ENCODE results near the gene NCK2.
A peak's percentile ranks its signal among the peaks of the same experiment; 100 is the strongest.
"Not testable (repeated sequence)": the region's sequence is repeated elsewhere in the genome, so short reads cannot be mapped to it uniquely, and the experiment has no call there.

NCK2 gene

DNA sequence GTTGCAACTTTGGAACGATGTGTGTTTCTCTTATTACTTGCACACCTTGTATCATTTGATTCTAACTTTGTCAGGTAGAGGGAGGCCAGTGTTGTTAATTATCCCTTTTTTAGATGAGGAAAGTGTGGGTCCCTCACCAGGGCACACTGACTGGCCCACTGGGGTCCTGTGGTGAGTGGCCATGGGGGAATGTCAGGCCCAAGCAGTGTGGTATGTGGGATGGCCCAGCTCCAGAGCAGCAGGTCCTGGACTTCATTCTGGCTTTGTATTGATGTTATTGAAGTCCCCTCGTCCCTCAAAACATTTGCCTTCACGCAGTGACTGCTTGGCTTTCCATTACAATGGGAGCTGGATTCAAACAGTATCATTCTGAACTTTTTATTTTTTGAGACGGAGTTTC, 11.7 kb downstream of the NCK2 start:
- no peak for DNase-seq (ENCODE audit: low spot score)

DNA sequence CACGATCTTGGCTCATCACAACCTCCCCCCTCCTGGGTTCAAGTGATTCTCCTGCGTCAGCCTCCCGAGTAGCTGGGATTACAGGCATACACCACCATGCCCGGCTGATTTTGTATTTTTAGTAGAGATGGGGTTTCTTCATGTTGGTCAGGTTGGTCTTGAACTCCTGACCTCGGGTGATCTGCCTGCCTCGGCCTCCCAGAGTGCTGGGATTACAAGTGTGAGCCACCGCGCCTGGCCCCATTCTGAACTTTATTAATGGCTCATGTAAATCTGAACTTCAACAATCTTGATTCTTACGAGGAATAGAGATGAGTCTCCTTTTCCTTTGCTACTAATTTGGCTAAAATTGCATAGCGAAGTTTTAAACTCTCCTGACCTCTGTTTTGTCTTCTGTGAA, 12.2 kb downstream of the NCK2 start:
- not testable (repeated sequence) for DNase-seq (ENCODE audit: low spot score)

DNA sequence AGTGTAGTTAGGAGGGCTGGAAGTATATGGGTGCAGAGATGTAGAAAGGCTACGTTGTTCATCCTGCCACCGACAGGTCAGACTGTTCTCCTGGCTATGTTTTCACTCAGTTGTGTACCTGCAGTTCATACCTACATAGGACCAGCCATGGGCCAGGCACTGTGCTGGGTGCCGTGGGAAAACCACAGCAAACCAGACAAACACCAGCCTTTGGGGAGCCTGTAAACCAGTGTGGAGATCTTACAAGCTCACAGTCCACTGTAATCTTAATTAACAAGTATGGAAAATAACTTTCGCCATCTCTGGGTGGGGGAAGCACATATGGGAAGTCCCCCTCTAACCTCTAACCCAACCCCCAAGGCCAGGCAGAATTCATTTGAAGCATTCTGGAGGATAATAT, 12.7 kb downstream of the NCK2 start:
- DNase-seq (ENCODE audit: low spot score) = no peak

DNA sequence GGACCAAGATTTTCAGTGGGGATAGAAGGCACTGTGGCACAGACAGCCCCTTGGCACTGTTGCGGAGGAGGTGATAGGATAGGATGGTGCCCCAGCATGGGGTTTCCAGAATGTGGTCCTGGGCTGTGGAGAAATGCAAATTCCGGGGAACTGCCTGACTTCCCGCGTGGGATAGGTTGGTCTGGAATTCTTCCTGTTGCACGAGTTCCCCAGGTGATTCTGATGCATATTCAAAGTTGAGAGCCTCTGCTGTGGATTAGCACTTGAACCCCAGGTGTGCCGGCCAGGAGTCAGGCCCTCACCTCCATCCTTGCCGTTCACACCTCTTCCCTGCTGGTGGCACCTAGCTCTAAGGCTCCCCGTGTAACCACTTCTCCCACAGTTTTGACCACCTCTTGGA, 15.5 kb downstream of the NCK2 start:
- no peak for DNase-seq (ENCODE audit: low spot score)

DNA sequence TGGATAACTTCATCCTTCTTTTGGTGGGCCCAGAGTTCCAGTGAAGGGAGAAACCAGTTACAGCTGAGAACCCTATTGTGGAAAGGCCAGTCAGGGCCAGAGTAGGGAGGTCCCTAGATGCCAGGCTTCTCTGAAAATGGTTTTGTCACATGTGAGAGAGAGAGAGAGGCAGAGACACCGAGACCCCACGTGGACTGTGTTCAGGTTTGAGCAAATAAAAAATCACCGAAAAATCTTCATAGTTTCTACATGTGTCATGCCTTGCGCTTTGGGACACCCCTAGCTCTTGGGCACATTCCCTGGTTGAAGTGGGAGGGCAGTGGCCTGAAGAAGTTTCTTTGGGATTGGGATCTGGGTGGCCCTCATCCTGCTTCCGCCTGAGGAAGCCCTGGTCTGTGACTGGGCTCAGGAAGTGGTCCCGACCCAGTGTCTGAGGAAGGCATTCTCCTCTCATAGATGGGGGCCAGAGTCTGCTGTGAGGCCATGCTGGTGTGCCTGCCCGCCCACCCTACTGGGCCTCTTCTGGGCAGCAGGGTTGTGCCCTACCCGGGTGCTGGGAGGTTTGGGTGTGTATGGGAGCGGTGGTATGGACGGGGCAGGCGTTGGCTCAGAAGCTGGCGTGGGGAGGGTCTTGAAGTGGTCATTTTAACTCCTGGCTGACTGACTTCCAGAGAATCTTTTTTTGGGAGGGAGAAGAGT, 16.1 kb downstream of the NCK2 start:
- no peak for DNase-seq (ENCODE audit: low spot score)

DNA sequence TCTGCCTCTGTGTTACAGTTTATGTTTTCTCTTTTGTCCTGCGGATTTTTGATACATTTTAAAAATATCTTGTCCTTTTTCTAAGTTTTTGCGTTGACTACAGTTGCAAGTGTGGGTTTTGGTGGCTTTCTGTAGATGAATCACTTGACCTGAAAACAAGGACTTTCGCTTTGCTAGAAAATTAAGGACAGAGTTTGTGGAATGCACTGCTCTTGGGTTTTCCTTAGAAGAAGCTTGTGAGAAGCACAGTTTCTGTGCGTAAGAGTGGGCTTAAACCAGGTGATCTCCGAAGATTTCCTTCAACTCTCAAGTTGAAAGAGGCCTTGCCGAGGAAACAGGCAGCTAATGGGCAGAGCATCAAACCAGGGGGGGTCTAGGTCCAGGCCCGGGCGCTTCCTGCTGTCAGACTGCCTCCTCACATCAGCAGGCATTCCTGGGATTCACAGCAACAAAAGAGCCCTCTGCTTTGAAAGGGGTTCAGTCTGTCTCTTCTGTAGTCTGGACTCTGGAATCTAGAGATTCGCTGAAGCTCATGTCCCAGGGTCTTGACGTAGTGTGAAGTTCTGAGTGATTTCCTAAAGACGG, 17.3 kb downstream of the NCK2 start:
- peak; percentile 68 for DNase-seq (ENCODE audit: low spot score)

DNA sequence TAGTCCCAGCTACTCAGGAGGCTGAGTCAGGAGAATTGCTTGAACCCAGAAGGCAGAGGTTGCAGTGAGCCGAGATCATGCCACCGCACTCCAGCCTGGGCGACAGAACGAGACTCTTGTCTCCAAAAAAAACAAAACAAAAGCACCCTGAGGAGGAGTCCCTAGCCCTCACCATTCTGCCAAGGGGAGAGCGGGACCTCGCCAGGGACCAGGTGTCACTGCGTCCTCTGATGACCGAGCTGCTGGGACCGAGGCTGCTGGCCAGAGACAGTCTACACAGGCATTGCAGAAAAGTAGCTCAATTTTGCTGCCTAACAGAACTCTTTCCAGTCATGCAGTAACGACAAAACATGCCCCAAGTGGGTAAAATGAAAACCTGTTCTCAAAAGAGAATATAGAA, 18.4 kb downstream of the NCK2 start:
- DNase-seq (ENCODE audit: low spot score) = no peak

DNA sequence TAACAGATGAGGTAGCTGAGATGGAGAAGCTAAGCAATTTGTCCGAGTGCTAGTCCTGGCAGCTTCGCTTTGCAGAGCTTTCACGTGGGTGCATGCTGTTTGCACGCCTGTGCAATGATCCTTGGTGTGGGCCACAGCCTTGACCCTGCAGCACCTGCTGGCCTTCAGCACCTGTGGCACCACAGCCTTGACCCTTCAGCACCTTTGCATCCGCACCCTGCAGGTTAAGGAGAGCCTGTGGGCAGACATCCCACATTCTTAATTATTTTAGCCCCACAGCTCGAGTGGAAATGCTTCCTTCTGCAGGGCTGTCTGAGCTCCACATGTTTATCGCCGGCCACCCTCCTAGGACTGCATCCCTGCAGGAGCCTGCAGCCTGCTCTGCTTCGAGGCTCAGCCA, 19.3 kb downstream of the NCK2 start:
- no peak for DNase-seq (ENCODE audit: low spot score)

DNA sequence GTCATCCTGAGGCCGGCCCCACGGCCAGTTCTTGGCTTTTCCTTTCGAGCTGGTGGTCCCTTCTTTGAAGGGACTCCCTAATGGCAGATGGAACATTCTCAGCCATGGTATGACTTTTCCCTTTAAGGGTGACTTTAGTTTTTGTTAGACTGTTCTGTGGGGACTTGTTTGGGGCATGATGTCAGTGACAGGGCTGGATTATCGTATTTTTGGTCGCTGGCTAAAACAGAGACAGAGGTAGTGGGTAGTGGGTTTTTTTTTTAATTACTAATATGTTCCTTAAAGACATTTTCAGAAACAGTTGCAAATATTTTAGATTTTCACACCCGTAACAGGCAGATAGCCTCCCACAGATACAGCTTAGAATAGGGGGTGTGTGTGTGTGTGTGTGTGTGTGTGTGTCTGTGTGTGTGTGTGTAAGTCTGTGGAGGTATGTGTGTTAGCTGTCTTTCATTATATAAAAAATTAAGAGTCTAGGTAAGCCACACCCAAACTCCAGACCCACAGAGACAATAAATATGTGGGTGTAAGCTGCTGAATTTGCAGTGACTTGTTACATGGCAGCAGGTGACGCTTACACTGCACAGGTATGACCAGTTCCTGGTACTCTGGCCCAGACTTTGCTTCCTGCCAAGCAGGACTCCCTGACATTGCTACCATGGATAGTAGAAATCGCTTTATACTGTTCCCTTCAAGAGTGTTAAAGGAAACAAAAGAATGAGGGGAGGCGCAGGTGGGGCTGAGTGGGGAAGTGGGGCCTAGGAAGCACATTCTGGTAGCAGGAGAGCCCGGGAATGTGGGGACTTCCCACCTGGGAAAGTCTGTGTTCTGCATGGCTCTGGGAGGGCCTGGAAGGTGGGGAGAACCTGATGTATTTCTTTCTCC, 20.9 kb downstream of the NCK2 start:
- no peak for DNase-seq (ENCODE audit: low spot score)

DNA sequence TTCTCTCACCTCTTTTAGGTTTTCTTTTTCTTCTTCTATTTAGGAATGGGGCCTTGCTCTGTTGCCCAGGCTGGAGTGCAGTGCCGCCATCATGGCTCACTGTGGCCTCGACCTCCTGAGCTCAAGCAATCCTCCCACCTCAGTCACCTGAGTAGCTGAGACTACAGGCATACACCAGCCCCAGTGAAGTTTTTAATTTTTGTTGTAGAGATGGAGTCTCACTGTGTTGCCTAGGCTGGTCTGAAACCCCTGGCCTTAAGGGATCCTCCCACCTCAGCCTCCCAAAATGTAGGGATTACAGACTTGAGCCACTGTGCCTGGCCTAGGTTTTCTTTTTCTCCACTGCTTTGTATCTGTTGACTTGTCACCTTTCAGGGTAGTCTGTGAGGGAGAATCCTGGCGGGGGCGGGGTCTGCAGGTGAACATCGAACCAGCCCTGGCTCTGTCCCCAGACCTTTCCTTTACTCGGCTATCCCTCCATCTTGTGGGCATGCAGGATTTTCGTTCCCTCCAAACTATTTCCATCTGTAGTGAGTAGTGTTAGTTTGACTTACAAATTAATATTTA, 21.7 kb downstream of the NCK2 start:
- DNase-seq (ENCODE audit: low spot score) = no peak

DNA sequence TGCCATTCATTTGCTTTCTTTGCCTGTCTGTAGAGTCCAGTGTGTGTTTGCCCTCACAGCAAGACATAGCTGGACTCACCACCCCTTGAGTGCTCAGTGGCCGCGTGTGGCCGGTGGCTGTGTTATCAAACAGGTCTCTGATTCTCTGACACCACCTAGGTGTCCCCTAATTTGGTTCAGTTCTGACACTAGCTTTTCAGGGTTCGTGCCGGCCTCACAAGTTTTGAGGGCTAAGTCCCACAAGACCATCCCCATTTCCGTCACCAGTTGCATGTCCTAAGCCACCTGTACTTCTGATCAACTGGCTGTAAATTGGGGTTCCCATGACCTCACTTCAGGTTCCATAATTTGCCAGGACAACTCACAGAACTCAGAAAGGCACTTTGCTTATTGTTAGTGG, 23.5 kb downstream of the NCK2 start:
- no peak for DNase-seq (ENCODE audit: low spot score)

DNA sequence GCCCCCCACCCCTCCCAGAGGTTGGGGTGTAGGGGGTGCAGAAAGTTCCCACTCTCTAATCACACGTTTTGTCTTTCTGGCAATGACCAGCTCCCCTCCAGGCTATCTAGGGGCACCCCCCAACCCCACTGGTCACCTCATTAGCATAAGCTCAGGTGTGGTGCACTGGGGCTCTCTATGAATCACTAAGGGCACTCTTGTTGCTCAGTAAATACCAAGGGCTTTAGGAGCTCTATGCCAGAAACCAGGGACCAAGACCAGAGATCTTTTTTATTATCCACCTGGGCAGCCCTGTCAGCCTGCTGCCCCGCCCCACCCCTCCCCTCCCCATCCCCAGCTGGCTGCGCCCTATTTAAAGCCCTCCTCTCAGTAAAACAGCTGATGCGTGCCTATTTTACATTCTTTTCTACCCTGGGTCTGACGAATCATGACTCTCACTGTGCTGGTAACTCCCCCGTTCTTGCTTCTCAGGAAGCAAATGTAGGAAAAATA, 24.3 kb downstream of the NCK2 start:
- peak; percentile 58 for DNase-seq (ENCODE audit: low spot score)

DNA sequence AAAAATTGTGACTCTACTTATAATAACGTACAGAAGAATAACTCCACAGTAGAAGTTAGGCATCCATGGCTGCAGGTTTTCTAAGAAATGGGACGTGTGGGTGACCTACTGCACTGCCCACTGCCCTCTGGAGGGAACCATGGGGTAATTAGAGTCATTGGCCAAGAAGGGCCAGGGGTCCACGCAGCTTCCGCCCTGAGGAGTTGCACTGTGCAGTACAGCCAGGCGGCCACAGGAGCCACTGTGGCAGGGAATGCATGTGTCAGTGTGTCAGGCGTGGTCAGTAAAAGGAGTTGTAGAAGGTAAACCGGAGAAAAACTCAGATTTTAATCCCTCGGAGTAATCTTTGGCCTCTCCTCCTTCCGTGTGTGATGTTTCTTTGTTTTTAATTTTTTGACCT, 24.8 kb downstream of the NCK2 start:
- DNase-seq (ENCODE audit: low spot score) = peak; percentile 45

DNA sequence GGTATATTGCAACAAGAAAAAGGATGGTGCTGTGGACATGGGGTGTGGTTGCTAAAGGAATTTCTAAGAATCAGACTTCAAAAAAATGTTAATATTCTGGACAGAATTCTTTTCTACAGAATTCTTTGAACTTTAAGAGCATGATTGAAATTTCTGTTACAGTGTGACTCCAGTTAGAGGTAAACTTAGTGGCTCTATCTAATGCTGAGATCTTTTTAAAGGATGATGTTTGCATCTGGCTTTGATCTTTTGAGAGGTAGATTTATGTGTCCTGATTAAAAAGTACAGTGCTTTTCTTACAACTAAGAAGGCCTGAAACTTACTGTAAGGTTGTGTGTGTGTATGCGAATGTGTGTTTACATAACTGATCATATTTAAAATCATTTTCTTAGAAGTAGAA, 25.4 kb downstream of the NCK2 start:
- no peak for DNase-seq (ENCODE audit: low spot score)

DNA sequence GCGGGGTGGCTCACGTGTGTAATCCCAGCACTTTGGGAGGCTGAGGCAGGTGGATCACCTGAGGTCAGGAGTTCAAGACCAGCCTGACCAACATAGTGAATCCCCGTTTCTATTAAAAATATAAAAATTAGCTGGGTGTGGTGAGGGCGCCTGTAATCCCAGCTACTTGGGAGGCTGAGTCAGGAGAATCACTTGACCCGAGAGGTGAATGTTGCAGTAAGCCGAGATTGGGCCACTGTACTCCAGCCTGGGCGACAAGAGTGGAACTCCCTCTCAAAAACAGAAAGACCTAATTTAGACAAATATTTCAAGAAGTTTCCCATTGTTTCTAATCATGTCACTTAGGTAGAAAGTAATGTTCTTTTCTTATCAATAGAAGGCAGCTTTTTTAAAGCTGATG, 26.6 kb downstream of the NCK2 start:
- DNase-seq (ENCODE audit: low spot score) = not testable (repeated sequence)

DNA sequence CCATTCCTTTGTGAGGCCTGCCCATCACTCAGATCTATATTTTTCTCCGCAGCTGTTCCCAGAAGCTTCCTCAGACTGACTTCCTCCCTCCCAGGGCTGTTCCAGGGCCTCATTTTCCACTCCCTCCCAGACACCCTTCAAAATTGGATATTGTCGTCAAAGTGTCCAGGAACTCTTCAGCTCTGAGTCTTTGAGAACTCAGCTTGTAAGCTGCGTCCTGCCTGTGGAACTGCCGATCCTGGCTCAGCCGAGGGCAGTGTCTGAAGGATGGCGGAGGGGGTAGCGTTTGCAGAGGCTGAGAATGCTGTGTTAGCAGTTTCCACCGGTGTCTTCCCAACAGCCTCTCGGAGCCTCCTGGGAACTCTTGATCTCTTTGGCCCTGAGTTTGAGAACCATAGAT, 27.1 kb downstream of the NCK2 start:
- DNase-seq (ENCODE audit: low spot score) = no peak

DNA sequence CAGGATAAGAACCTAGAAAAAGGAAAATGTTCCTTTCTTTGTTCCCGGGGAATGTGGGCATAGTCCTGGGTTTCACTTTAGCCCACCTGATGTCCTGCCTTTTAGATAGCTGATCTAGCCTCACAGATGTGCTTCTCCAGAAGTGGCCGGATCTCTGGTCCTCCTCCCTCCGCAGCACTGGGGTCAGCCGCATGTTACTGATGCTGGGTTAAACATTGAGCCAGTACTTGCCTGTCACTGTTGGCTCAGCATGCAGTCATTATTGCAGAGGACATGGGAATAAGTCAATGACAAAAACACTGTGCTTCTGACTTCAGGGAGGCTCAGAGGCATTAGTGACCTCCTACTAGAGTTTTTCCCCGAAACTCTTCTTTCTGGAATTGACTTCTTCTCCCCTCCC, 27.6 kb downstream of the NCK2 start:
- no peak for DNase-seq (ENCODE audit: low spot score)

DNA sequence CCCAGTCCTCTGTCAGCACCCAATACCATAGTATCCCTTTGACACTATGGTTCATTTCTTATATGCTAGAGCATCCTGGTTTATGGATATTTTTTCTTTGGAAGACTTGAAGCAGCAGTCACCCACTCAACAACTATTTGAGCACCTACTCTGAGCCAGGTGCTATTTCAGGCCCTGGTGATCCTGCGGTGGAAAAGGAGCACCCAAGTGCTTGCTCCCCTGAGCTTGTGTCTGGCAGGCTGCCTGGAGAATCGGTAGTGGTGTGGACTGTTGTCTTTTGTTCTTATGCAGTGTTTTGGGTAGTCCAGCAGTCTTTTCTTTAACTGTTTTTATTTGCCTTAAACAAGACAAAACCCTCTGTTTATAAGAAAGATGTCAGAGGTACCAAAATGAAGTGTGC, 28.9 kb downstream of the NCK2 start:
- no peak for DNase-seq (ENCODE audit: low spot score)

DNA sequence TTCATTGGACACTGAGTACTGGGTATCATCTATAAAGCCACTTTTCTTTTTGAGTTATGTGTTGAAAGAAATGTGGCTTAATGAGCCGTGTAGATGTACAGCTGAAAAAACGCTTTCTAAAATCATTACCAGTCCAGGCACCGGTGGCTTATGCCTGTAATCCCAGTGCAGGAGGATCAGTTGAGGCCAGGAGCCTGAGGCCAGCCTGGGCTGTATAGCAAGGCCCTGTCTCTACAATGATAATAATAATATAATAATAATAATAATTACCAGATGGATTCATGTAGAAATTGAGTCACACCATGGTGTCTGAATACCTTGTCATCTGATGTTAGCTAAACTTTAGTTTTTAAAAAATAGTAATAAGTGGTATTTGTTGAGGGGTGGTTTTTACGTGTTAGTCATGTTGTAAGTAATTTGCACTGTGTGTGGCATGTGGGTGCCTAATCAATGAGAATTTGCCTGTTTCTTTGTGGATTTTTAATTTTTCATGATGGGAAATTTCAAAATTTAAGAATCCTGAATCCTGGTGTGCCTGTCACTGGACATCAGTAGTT, 30.1 kb downstream of the NCK2 start:
- no peak for DNase-seq (ENCODE audit: low spot score)

DNA sequence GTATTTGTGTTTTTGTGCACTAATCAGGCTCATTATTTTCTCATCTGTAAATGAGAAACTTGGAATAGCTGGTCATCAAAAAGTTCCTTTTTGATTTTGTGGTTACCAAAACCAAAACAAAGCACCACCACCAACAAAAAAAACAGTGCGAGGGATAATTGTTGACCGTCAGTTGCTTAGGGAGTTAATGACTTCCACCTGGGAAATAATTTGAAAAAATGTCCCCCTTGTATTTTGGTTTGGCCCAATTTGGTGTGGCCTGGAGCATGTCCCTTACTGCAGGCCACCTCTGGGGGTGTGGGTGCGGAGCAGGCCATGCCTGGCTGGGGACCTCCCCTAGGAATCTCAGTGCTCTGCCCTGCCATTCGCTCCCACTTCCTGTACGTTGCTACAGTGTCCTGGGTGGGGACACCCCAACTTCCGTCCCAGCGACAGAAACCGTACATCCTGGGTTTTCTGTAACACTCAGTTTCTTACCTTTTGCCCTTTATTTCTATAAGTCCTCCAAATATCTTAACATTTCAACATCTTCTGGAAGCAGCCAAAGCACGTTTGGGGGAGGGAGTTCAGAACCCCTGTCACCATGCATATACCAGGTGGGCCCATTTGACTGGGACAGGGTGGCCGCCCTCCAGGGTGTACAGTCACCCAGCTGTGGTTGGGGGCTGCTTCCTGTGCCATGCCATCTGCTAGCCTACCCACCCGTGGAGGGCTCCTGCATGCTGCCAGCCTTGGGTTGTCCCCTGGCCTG, 31.3 kb downstream of the NCK2 start:
- no peak for DNase-seq (ENCODE audit: low spot score)

DNA sequence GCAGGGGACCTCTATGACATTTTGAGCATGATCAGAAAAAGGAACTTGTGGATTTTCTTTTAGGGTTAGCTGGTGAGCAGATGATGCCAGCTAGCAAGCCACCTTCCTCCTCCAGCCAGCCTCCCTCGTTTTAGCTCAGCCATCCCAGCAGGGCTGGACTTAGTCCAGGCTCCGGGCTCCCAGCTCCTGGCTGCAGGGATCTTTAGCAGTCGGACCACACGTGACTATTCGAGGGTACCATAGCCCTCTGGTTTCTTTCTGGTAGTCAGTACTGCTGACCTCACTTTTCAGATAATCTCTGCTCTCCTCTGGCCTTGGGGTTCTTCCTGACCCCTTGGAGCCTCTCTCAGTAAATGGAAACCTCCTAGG, 31.8 kb downstream of the NCK2 start:
- DNase-seq (ENCODE audit: low spot score) = no peak

DNA sequence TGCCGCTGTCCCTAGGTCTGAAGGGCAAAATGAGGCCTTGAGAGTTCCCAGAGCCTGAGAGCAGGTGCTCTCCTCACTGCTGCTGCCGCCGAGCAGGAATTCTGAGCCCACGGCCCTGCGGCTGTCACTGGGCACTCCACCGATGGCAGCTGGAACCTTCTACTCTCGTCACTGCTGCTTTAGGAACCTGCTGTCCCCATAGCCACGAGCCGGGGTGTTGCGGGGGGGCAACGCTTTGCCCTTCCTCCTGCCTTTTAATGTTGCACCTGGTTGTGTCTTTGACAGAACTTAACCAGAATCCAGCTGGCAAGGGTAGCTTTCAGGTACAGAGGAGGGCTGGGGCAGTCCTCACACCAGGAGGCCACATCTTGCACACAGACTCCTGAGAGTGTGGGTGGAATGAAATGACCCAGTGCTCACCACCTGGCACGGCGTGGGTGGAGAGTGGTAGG, 32.3 kb downstream of the NCK2 start:
- no peak for DNase-seq (ENCODE audit: low spot score)

All from iPS-NIHi11 (cell line).